GM15510 (cell line): ENCODE data around the gene ATP13A2.

ENCODE experiments used
- POLR2A ChIP-seq: IDR thresholded peaks from 3 replicates; pipeline ENCODE4 v1.6.1; 2011; ENCODE audit warnings: borderline replicate concordance; ENCODE audit not compliant: insufficient read length; ENCODE audit errors: extremely low read depth

The ATP13A2 gene, protein sequence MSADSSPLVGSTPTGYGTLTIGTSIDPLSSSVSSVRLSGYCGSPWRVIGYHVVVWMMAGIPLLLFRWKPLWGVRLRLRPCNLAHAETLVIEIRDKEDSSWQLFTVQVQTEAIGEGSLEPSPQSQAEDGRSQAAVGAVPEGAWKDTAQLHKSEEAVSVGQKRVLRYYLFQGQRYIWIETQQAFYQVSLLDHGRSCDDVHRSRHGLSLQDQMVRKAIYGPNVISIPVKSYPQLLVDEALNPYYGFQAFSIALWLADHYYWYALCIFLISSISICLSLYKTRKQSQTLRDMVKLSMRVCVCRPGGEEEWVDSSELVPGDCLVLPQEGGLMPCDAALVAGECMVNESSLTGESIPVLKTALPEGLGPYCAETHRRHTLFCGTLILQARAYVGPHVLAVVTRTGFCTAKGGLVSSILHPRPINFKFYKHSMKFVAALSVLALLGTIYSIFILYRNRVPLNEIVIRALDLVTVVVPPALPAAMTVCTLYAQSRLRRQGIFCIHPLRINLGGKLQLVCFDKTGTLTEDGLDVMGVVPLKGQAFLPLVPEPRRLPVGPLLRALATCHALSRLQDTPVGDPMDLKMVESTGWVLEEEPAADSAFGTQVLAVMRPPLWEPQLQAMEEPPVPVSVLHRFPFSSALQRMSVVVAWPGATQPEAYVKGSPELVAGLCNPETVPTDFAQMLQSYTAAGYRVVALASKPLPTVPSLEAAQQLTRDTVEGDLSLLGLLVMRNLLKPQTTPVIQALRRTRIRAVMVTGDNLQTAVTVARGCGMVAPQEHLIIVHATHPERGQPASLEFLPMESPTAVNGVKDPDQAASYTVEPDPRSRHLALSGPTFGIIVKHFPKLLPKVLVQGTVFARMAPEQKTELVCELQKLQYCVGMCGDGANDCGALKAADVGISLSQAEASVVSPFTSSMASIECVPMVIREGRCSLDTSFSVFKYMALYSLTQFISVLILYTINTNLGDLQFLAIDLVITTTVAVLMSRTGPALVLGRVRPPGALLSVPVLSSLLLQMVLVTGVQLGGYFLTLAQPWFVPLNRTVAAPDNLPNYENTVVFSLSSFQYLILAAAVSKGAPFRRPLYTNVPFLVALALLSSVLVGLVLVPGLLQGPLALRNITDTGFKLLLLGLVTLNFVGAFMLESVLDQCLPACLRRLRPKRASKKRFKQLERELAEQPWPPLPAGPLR

DNA sequence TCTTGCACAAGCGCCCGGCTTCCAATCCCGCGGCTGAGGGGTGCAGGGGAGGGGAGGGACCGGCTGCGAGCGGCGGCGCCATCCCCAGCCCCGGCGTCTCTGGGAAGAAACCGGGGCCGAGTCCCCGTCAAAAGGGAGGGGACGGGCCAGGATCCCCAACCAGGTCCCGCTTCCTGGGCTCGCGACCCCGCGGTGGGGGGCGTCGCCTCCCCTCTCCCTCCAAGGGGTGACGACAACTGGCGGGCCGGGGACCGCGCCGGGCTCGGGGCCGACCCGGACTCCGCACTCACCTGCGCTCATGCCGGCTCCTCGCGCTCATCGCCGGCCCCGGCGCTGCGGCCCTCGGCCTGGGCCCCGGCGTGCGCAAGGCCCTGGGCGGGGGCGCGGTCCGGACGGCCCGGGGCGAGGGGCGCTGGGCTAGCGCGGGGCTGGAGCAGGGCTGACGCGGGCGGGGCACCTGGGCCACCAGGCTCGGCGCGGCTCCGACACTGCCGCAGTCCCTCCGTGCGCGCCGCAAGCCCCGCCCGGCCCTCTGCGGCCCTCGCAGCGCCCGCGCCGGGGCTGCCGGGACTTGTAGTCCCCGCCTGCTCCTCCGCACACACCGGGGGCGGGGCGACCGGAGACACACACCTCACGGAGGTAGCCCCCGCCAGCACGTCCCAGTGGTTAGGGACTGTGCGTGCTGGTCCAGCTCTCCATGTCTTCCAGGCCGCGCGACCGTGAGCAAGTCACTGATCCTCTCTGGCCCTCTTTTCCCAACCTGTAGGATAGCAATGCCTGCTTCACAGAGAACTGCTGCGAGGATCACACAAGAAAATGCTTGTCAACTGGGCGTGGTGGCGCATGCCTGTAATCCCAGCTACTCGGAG is at the start of gene ATP13A2:
TSS of gene ATP13A2 (minus strand) at position 490 of the 869 bp plus-strand sequence. CDS start at position 300, 190 bp downstream.
- TF ChIP-seq POLR2A: peak; percentile 54

DNA sequence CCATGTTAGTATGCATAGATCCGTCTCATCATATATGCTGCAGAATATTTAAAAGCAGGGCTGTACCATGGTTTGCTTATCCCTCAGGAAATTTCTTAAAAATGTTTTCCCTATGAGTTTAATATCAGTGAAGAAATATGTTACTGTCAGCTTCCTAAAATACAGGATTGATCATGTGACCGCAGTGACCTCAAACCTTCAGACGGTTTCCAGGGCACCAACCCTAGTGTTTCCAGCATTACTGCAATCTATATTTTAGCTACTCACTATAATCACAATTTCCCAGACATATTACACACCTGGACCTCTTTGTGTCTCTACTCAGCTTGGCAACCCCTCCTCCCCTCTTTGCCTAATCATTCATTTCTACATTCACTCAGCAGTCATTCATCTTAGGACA is 49.8 kb upstream of the ATP13A2 start:
- TF ChIP-seq POLR2A: no peak

DNA sequence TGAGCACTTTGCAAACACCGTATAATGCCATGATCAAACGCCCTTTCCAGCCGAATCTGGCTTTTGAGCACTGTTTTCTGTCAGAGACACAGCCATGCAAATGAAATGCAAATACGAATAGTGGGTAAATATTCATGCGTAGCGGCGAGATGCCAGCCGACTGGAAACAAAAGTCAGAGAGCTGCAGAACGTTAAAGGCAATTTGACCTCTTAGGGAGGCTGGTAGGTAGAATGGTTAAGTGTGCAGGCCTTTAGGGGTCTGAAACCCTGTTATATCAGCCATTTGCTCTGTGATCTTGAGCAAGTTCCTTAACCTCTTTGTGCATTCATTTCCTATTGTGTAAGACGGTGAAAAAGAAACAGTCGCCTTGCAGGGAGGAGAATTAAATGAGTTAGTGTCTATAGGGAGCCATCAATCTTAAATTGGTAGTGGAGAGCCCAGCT is 48.6 kb upstream of the ATP13A2 start:
- TF ChIP-seq POLR2A: no peak

DNA sequence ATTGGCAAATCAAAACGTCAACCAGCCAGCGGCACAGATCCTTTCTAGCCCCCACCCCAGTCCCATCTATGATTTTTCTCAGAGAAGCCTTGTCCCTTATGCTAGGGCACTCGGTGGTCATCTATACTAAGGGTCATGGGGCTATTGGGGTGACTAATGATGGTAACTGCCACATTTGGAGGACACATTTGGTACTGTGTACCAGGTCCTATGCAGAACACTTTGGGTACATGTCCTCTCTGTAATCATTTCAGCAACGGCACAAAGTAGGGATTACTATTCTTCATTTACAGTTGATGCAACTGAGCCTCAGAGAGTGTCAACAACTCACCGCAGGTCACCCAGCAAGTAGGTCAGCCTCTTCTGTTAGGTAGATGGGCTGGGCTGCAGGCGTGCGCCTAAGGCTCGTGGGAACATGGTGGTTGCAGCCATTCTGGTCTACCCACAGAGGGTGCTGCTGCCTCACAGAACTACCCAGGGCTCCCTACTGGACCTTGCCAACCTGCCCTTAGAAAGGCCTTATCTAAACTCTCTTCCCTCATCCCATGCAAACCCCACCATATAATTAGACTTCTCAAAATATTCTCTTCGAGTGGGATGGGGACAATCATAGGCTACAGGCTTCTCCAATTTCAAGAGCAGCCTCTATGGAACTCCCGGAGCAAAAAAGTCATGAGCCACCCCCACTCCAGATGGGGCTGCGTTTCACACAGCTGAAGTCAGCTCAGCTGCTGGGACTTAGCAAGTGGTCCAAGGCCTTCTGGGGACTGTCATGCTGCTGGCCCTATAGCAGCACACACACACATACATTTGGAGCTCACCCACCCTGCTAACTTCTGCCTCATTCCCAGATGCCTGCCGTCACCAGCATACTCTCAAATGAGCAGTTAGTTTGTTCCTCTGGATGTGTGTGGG is 47.9 kb upstream of the ATP13A2 start:
- no peak for TF ChIP-seq POLR2A

DNA sequence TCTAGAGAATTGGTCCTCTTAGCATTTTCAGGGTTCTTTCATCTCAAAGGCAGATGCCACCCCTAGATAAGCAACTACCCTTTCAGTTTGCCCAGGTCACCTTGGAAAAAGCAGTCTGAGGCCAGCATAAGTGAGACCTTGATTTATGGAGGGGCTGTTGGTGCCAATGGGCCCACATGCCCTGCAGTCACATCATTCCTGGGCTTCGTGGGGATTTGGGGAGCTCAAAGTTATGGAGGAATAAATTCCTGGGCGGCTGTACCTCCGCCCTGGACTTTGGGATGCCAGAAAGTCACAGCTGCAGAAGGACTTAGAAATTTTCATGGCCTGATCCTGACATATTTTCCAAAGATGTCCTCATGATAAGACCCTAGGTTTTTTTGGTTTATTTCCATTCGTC is 44.8 kb upstream of the ATP13A2 start:
- no peak for TF ChIP-seq POLR2A

DNA sequence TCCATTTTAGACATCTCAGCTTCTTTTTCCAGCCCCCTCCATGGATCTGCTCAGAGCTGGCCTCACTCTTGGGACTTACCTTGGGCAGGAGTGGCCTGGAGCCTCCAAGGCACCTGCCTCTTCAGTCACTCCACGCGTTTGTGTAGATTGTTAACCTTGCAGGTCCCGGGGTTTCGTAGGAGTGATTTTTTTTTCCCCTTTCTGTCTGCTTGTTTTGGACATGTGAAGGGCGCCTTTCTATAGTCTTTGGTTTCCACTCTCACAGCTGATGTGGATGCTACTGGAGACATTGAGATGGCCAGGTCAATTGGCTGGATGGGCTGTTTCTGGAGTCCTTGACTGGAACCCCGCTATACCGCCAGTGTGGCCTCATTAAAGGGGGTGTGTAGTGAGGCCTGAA is 44.1 kb upstream of the ATP13A2 start:
- TF ChIP-seq POLR2A: no peak

DNA sequence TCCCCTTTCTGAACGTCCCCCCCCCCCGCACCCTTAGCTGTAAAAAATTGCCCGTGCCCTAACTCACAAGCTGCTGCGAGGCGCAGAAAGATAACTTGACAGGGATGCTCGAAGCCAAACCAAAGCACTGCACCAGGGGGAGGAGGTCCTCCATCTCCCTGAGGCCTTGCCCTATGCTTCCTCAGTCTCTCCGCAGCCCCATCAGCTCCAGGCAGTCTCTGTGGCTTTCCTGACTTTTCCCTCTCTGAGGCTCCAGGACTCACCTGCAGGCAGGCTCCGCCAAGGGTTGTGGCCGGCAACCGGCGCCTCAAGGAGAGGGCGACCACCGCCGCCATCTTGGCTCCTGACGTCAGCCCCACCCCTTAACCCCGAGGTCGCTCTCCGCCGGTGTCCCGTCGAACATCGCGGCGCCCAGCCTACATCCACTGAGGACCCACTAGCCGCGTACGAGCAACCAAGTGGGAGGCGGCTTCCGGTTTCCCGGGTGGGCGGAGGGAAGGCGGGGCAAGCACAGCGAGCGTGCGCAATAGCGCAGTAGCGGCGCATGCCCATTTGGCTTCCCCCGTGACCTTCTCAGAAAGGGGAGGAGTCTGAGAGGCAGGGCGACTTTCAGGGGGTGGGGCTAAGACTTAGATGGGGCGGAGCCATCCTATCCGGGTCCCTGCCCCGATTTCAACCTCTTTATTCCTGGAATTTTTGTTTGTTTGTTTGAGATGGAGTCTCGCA is 42.1 kb upstream of the ATP13A2 start, which contains the start of gene SDHB:
TSS of gene SDHB (minus strand) at position 348 of the 726 bp plus-strand sequence. CDS start at position 335, 13 bp downstream.
- TF ChIP-seq POLR2A: peak; percentile 74

DNA sequence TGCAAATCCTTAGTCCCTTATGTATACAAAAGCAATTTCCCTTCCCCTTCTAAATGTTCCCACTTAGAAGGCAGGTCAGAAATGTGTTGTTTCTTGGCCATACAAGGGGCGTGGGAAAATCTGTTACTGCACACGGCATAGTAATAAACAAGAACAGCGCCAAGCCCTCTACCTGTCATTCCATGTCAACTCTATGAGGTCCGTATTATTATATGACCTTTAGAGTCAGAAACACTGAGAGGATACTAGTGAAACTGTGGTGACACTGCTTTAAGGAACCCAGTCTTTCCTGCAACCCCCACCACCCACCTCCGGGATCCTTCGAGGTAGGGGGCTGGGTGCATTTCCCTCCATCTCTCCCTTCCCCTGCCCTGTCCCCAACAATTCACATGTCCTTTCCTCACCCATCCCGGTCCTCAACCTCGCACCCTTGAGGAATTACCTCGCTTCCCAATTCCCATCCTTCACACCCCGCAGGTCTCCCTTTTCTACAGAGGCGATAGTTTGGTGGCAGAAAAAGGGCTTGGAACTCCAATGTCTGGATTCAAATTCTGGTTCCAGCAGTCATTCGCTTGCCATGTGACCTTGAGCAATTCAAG is 41.5 kb upstream of the ATP13A2 start:
- no peak for TF ChIP-seq POLR2A

DNA sequence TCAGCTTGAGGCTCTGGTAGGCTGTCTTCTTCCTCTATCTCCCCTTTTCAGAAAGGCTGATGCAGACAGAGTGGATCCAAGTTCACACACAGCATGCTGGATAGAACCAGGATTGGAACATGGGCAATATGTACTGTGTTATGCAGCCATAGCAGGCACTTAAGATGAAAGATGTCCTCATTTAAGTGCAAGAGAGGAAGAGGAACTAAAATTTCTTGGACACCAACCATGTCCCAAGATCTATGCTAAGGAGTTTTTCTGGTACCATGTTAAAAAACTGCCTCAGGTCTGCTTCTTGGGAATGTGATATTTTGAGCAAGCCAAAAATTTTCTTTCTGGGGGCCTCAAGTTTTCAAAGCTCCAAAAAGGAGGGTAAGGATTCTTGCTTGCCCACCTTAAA is 40.9 kb upstream of the ATP13A2 start:
- no peak for TF ChIP-seq POLR2A

DNA sequence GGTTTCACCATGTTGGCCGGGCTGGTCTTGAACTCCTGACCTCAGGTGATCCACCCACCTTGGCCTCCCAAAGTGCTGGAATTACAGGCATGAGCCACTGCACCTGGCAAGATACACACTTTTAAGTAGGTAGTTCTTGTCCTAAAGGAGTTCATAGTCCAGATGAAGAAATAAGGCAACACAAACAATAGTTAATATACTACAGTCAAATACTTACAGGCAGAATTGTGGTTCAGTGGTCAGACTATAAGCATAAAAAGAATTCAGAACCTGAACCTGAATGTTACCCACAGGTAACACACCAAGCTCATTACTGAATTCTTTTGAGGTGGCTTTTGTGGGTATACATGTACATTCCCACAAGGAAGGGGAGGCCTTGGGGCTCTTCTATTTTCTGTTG is 40.3 kb upstream of the ATP13A2 start:
- TF ChIP-seq POLR2A: no peak

DNA sequence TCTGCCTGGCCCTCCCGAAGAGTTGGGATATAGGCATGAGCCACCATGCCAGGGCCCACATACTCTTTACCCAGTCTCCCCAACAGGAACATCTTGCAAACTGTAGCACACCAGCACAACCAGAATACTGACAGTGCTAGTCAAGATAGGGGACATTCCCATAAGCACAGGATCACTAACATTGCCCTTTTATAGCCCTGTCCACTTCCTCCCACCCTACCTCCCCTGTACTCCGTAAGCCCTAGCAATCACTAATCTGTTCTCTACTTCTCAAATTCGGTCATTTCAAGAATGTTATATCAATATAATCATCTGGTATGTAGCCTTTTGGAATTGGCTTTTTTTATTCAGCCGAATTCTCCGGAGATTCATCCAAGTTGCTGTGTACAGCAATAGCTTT is 36.2 kb upstream of the ATP13A2 start:
- no peak for TF ChIP-seq POLR2A

DNA sequence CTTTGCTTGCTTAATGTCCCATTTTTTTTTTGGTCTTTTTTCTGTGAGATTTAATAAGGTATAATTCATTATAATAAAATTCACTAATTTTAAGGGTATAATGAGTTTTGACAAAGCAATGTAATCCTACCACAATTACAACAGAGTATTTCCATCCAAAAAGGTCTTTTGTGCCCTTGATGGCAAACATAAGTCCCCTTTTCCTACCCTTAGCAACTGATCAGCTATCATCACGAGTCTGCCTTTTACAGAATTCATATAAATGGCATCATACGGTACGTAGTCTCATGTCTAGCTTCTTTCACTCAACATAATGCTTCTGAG is 34.6 kb upstream of the ATP13A2 start:
- no peak for TF ChIP-seq POLR2A
